HG03520 (cell line): ENCODE data around the gene MRPL4.
"Not testable (repeated sequence)": the region's sequence is repeated elsewhere in the genome, so short reads cannot be mapped to it uniquely, and the experiment has no call there.

Source experiments
- ATAC-seq: cut with Tn5 transposase; IDR thresholded peaks from one replicate; pipeline ENCODE4 v1.9.1; 2021; ENCODE audit warnings: mild to moderate bottlenecking, moderate library complexity; ENCODE audit not compliant: unreplicated experiment

The MRPL4 gene

GRCh38 chr19:10230173-10230860 is 21.7 kb upstream of the MRPL4 start:
- ATAC-seq: no peak

GRCh38 chr19:10230861-10231611 is 21.0 kb upstream of the MRPL4 start, which contains the start of gene S1PR2:
TSS of gene S1PR2 (minus strand) at chr19:10231331. CDS start at chr19:10224905, 6,426 bp downstream.
- ATAC-seq: peak; percentile 33

GRCh38 chr19:10231612-10232228 is 20.3 kb upstream of the MRPL4 start:
- ATAC-seq: no peak

GRCh38 chr19:10233946-10234345 is 18.1 kb upstream of the MRPL4 start:
- ATAC-seq: no peak

GRCh38 chr19:10235003-10235402 is 17.0 kb upstream of the MRPL4 start:
- ATAC-seq: no peak

- not testable (repeated sequence) for ATAC-seq
These were observed 16.6 kb upstream of the MRPL4 start for GRCh38 chr19:10235409-10235808.

- no peak for ATAC-seq
These were observed 14.3 kb upstream of the MRPL4 start for GRCh38 chr19:10237702-10238101.

GRCh38 chr19:10238172-10238783 is 13.7 kb upstream of the MRPL4 start:
- ATAC-seq: no peak

- not testable (repeated sequence) for ATAC-seq
These were observed 10.1 kb upstream of the MRPL4 start for GRCh38 chr19:10241826-10242449.

- ATAC-seq: no peak
These were observed 8.4 kb upstream of the MRPL4 start for GRCh38 chr19:10243606-10244005.

GRCh38 chr19:10245189-10245939 is 6.7 kb upstream of the MRPL4 start:
- ATAC-seq: no peak

GRCh38 chr19:10246511-10246910 is 5.5 kb upstream of the MRPL4 start:
- ATAC-seq: no peak

GRCh38 chr19:10252707-10253106 is 693 bp downstream of the MRPL4 start:
- no peak for ATAC-seq

- no peak for ATAC-seq
These were observed 2.2 kb downstream of the MRPL4 start for GRCh38 chr19:10254244-10254643.

GRCh38 chr19:10255358-10255757 is 3.3 kb downstream of the MRPL4 start:
- no peak for ATAC-seq

GRCh38 chr19:10256551-10256950 is 4.5 kb downstream of the MRPL4 start:
- no peak for ATAC-seq

GRCh38 chr19:10256970-10257615 is 5.1 kb downstream of the MRPL4 start:
- ATAC-seq: no peak

GRCh38 chr19:10258080-10258710 is 6.2 kb downstream of the MRPL4 start:
- no peak for ATAC-seq

GRCh38 chr19:10259162-10259905 is 7.3 kb downstream of the MRPL4 start:
- ATAC-seq: no peak
